Kidney epithelial cell (primary cell): ENCODE measurements around the gene MARK3. TPM values are rescaled to one million over a fixed set of nuclear protein-coding genes. Genes with fewer than 3 reads are reported as not detected.

Experiments used
- DNase-seq: peaks from one replicate; pipeline ENCODE4 v3.0.0-alpha.2; 2010; ENCODE audit warnings: low read depth
- H3K27me3 ChIP-seq: 2 replicates; pipeline ENCODE4 v1.6.0; 2011; ENCODE audit warnings: low read length; ENCODE audit not compliant: control insufficient read depth, insufficient read depth
- H3K36me3 ChIP-seq: 2 replicates; pipeline ENCODE4 v1.5.1; 2011; ENCODE audit warnings: low read length; ENCODE audit not compliant: control insufficient read depth, insufficient read depth
- H3K4me3 ChIP-seq: 2 replicates; pipeline ENCODE4 v1.5.1; 2011; ENCODE audit warnings: low read depth, mild to moderate bottlenecking, control low read depth, low read length
- total RNA-seq: library from RNA; depleted of rRNA; stranded (reverse); fragments of >200 nt; gene quantifications from 2 replicates; pipeline ENCODE4 v1.2.3, GENCODE V29; 2015
- TF ChIP-seq, protein P1 (sequence below): IDR thresholded peaks from 2 replicates; pipeline ENCODE4 v1.5.1; 2011; ENCODE audit warnings: mild to moderate bottlenecking, moderate library complexity, low read length, control low read depth, inconsistent platforms; ENCODE audit not compliant: insufficient read depth, poor library complexity, severe bottlenecking

MARK3 gene
- total RNA-seq, 1 donor from 2014 or later: 74.1 TPM

DNA sequence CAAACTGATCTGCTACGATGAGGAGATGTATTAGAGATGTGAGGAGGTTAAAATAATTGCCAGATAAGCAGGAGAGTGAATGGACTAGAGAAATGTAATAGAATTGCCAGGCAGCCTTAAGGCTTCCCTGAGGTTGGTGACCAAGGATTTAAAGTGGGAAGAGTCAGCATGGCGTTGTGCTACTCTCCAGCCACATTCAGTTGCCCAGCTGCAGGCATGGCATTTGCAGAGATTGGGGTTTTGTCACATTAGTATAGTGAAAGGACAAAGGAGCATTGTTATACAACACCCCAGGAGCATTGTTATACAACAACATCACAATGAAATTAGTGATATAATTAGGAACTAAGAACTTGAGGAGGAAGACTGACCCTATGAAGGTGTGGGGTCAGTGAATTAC, 31.7 kb downstream of the MARK3 start:
- DNase-seq: no peak
- no peak overlapping the region for H3K4me3 ChIP-seq
- TF ChIP-seq, protein P1, sequence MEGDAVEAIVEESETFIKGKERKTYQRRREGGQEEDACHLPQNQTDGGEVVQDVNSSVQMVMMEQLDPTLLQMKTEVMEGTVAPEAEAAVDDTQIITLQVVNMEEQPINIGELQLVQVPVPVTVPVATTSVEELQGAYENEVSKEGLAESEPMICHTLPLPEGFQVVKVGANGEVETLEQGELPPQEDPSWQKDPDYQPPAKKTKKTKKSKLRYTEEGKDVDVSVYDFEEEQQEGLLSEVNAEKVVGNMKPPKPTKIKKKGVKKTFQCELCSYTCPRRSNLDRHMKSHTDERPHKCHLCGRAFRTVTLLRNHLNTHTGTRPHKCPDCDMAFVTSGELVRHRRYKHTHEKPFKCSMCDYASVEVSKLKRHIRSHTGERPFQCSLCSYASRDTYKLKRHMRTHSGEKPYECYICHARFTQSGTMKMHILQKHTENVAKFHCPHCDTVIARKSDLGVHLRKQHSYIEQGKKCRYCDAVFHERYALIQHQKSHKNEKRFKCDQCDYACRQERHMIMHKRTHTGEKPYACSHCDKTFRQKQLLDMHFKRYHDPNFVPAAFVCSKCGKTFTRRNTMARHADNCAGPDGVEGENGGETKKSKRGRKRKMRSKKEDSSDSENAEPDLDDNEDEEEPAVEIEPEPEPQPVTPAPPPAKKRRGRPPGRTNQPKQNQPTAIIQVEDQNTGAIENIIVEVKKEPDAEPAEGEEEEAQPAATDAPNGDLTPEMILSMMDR: no peak
- no peaks in the 10 kb centered on the region for H3K27me3 ChIP-seq
- no peaks in the 10 kb centered on the region for H3K36me3 ChIP-seq

DNA sequence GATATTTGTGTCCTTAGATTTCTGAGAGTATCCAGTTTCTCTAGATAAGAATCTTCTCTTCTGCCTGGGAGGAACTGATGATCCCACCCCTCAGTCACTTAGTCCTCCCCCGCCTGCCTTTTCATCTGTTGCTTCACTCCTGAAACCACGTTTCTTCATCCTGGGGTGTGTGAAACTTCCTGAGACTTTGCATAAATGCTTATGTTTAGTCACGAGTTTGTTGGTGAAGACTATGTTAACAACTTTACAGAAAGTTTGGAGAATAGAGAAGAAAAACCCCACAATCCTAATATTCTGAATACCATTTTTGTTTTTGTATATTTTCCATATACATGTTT, 33.2 kb downstream of the MARK3 start:
- TF ChIP-seq, protein P1: no peak
- DNase-seq: no peak
- Histone ChIP-seq H3K36me3 (no peaks in the 10 kb centered on the region), H3K4me3 (no peak overlapping the region), H3K27me3 (no peaks in the 10 kb centered on the region)

DNA sequence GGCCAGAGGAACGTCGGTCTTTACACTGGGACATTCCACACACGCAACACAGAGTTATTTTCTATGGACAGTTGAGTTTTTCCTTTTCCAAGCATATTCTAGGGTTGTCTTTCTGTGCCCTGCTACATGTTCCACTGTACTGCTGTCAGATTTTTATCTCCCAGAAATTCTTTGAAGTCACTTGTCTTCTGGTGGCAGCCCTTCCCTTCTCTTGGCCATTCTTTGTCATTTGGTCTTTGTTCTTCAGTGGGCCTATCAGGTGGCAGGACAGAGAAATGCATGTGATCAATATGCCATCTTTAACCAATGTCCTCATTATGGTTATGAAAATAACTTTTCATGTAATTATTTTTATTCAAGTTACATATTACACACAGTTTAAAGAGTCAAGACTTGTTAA, 36.3 kb downstream of the MARK3 start:
- TF ChIP-seq, protein P1: no peak
- H3K27me3 ChIP-seq: no peaks in the 10 kb centered on the region
- H3K4me3 ChIP-seq: no peak overlapping the region
- DNase-seq: no peak
- H3K36me3 ChIP-seq: no peaks in the 10 kb centered on the region

DNA sequence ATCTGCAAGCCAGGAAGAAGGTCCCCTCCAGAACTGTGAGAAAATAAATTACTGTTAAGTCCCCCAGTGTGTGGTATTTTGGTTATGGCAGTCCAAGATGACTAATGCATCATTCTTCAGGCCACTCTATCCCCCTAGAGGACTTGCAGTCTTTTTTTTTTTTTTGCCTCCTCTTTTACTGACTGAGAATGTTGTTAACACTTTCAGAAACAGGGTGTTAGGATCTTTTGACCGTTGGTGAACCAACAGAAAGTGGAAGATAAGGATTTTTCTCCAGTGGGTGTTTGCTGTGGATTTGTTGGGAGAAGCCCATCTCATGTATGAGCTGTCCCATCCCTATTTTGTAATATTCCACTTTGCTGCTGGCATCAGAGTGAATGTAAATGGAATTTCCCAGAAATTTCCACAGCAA, 37.8 kb downstream of the MARK3 start:
- no peaks in the 10 kb centered on the region for H3K36me3 ChIP-seq
- TF ChIP-seq, protein P1: no peak
- no peak overlapping the region for H3K4me3 ChIP-seq
- no peak for DNase-seq
- no peaks in the 10 kb centered on the region for H3K27me3 ChIP-seq

DNA sequence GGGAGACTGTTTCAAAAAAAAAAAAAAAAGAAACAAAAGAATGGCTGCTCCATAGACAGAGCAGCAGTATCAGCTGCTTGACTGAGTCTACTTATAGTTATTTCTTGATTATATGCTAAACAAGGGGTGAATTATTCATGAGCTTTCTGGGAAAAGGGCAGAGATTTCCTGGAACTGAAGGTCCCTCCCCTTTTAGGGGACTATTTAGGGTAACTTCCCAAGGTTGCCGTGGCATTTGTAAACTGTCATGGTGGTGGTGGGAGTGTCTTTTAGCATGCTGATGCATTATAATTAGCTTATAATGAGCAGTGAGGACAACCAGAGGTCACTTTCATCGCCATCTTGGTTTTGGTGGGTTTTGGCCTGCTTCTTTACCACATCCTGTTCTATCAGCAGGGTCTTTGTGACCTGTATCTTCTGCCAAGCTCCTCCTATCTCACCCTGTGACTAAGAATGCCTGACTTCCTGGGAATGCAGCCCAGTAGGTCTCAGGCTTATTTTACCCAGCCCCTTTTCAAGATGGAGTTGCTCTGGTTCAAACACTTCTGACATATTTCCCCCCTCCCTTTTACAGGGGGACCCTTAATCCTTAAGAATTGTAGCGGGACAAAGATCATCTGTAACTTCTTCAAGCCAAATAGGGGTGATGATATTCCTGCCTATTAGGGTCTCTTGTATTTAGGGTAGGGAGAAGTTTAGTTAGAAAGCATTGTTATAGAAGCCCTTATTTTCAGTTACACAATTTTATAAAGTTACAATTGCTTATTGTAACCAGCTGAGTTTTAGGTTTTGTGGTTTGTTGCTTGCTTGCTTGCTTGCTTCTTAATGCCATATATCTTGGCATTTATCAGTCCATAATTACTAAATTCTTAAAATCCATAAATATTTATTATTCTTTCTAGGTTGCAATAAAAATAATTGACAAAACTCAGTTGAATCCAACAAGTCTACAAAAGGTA, 42.5 kb downstream of the MARK3 start:
- no peak for DNase-seq
- TF ChIP-seq, protein P1: no peak
- Histone ChIP-seq H3K27me3 (no peaks in the 10 kb centered on the region), H3K36me3 (no peaks in the 10 kb centered on the region), H3K4me3 (no peak overlapping the region)
